GM18861 (cell line): ENCODE results near the gene RPTOR.
A peak's percentile ranks its signal among the peaks of the same experiment; 100 is the strongest.
"Not testable (repeated sequence)": the region's sequence is repeated elsewhere in the genome, so short reads cannot be mapped to it uniquely, and the experiment has no call there.

Experiments
- ATAC-seq: cut with Tn5 transposase; IDR thresholded peaks from one replicate; pipeline ENCODE4 v1.9.1; 2021; ENCODE audit not compliant: unreplicated experiment

The RPTOR gene

DNA sequence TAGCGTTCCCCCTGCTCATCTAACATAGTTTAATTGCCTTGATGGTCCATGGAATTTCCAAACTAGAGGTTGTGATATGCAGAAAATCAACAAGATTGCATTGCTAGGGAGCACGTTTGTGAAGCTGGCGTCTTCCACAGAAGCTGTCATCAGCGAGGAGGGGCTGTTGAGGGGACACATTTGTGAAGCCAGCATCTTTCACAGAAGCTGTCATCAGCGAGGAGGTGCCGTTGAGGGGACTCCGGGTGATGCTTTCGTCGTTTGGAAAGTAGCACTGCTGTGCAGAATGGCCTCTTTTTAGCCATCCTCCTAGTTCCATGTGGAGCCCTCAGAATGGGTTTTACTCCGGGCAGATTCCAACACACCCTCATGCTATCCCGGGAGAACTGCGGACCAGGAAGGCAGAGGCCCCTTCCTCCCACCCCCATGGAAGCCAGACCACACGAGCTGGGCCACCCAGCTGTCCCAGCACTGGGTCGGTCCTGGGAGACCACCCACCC, 327.4 kb downstream of the RPTOR start:
- no peak for ATAC-seq

- no peak for ATAC-seq
Measured at GRCh38 chr17:80872501-80873306, 328.1 kb downstream of the RPTOR start.

DNA sequence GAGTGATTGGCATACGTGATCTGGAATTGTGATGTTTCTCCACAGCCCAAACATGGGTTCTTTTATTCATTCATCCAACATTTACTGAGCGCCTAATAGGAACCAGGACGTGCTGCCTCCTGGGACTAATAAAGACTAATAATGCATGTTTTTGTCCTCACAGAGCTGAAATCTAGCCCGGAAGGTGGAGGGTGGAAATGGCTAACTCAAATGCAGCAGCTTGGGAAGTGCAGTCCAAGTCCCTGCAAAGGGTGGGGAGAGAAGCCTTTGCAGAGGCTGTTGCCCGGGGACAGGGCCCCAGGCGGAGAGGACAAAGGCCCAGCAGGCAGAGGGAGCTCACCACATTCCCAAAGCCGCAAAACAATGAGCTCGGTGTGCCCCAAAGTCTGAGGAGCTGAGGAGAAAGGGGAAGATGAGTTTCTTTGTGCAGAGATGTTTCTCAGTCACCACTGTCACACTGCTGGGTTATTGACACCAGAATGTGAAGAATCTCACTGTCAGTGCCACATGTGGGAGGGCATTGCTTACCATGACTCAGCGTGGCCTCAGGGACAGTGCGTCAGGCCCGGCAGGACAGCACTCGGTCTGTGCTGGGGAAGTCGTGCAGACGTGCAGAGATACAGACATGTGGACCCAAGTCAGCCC, 328.8 kb downstream of the RPTOR start:
- no peak for ATAC-seq

- no peak for ATAC-seq
Measured at GRCh38 chr17:80874866-80875445, 330.3 kb downstream of the RPTOR start.

DNA sequence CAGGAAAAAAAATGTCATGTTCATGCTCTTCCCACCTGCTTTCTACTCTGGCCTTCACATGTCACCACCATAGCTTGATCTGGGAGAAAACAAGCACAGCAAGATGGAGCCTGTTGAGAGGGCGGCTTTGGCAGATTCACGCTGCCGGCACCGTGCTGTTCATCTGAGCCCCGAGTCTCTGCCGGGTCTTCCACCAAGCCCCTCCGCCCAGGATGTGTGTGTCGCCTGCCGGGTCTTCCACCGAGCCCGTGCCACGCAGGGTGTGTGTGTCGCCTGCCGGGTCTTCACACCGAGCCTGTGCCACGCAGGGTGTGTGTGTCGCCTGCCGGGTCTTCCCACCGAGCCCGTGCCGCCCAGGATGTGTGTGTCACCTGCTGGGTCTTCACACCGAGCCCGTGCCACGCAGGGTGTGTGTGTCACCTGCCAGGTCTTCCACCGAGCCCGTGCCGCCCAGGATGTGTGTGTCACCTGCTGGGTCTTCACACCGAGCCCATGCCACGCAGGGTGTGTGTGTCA, 330.9 kb downstream of the RPTOR start:
- not testable (repeated sequence) for ATAC-seq

DNA sequence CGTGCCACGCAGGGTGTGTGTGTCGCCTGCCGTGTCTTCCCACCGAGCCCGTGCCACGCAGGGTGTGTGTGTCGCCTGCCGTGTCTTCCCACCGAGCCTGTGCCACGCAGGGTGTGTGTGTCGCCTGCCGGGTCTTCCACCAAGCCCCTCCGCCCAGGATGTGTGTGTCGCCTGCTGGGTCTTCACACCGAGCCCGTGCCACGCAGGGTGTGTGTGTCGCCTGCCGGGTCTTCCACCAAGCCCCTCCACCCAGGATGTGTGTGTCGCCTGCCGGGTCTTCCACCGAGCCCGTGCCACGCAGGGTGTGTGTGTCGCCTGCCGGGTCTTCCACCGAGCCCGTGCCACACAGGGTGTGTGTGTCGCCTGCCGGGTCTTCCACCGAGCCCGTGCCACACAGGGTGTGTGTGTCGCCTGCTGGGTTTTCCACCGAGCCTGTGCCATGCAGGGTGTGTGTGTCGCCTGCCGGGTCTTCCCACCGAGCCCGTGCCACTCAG, 331.9 kb downstream of the RPTOR start:
- ATAC-seq = not testable (repeated sequence)

- peak; percentile 91 for ATAC-seq
Measured at GRCh38 chr17:80876950-80877728, 332.5 kb downstream of the RPTOR start.

GRCh38 chr17:80877729-80878303, 333.2 kb downstream of the RPTOR start:
- no peak for ATAC-seq

GRCh38 chr17:80878876-80879722, 334.5 kb downstream of the RPTOR start:
- no peak for ATAC-seq

GRCh38 chr17:80879723-80880647, 335.3 kb downstream of the RPTOR start:
- ATAC-seq = no peak

DNA sequence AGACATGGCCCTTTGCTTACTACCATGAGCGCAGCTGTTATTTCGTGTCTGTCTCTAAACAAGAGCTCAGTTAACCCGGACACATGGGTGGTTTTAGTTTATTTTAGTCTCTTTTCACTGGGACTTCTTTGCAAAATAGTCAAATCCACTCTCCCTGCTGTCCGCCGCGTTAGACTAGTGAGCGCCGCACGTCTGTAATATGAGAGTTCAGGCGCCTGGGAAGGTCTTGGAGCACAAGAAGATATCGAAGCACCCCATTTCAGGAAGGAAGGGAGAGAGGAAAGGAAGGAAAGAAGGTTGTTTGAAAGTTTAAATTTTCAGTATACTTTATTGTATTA, 336.0 kb downstream of the RPTOR start:
- no peak for ATAC-seq

GRCh38 chr17:80881306-80881705, 336.7 kb downstream of the RPTOR start:
- no peak for ATAC-seq

DNA sequence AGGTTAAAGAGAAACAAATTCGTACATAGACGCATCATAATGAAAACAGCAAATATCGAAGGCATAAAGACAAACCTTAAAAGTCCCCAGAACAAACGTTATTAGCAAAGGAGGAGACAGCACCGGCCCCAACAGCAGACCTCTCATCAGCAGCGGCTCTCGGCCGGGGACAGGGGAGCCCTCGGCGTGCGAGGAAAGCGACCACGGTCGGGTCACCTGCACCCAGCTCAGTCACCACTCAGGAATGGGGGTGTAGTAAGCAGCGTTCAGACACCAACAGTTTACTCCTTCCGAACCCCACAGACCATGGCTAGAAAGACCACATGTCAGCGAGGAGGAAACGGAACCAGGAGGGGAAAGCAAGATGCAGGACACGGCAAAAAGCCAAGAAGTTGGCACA, 337.7 kb downstream of the RPTOR start:
- no peak for ATAC-seq

- ATAC-seq = no peak
Measured at GRCh38 chr17:80882926-80883685, 338.5 kb downstream of the RPTOR start.

DNA sequence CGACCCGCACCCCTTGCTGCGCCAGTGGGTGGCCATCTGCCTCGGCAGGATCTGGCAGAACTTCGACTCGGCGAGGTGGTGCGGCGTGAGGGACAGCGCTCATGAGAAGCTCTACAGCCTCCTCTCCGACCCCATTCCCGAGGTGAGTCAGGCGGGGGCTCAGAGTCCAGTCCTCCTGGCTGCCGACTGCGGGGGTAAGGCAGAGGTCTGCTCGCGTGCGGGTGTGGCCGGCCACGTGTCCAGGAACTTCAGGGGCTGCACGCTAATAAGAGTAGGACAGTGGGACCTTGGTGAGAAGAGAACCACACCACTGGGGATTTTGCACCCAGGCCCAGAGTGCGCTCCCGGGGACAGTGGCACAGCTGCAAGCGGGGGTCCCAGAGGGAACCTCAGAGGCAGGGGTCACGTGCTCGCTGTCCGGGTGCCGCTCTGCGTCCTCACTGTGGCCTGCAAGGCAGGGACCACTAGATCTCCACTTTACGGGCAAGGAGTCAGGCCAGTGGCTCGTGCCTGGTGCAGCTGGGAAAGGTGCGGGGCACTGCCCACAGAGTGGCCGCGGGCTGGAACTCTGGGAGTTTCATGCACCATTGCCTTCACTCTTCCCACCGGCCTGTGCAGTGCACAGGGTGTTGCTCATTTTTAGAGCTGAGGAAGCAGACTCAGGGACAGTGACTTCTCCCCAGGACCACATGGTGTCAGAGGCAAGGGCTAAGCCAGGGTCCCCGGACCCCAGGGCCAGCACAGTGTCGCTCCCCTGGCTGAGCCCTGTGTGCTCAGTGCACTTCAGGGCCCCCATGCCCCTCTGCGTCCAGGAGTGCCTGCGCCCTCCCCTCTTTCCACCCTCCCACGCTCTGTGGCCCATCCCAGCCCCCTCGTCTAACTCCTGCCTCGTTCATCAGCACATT, 339.4 kb downstream of the RPTOR start:
- no peak for ATAC-seq

DNA sequence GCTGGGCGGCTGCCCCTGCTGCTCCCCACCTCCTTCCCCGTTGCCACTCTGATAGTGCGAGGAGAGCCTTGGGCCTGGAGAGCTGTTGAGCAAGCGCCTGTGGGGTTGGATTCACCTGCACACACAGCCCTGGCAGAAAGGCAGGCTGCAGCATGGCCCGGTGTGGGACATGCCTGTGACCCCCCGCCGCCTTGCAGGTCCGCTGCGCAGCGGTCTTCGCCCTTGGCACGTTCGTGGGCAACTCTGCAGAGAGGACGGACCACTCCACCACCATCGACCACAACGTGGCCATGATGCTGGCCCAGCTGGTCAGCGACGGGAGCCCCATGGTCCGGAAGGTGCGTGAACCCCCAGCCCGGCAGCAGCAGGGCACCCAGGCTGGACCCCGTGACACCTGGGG, 340.2 kb downstream of the RPTOR start:
- ATAC-seq = no peak
